NCI-H1092 treated with DMSO at 0.1 percent for 48 hours (cell line): ENCODE data around the gene B3GAT1.

ENCODE experiments used
- DNase-seq: peaks from one replicate; lab custom pipeline; 2025; lab: John Stamatoyannopoulos, UW

The B3GAT1 gene

DNA sequence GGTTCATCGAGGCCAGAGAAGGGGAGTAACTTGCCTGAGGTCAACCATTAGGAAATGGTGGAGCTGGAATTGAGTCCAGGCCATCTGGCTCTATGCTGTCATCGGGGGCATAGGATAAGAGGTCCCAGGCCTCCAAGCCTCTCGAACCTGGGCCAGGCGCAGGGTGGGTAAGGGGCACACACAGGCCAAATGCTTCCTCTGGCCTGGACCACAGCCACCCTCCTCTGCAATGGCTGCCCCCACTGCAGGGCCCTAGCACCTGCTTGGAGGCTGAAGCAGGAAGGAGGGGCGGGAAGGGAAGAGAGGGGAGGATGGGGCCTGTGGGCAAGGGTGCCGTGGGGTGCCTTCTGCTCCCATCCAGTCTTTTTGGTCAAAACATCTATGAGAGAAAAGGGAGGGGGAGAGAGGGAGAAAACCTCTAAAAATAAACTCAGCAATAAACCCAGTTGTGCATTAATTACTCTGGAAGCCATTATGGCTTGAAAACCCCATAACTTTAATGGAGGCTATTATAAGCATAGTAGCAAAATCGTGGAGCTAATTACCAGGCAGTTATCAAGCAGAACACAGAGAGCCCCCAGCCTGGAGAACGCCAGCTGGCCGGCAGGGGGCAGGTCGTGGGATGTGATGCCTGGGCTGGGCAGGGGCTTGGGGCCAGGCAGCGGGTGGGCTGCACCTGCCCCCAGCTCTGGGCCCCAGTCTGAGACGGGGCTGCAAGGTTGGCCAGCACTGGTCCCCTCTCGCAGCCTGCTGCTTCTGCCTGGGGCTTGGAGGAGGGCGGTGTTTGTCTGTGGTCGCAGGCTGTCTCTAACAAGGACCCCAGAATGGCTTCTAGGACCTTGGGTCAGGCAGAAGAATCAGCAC is 21.1 kb downstream of the B3GAT1 start:
- peak; percentile 28 for DNase-seq

GRCh38 chr11:134389464-134390180 is 22.4 kb downstream of the B3GAT1 start:
- DNase-seq, result no peak

DNA sequence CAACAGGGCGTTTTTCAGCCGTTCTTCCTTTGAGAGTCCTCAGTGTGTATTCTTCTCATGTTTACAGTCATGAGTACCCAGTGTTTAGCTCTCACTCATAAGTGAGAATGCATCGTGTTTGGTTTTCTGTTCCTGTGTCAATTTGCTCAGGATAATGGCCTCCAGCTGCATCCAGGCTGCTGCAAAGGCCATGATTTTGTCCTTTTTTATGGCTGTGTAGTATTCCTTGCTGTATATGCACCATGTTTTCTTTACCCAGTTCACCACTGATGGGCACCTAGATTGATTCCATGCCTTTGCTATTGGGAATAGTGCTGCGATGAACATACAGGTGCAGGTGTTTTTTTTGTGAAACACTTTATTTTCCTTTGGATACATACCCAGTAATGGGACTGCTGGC is 23.5 kb downstream of the B3GAT1 start:
- DNase-seq, result peak; percentile 12

DNA sequence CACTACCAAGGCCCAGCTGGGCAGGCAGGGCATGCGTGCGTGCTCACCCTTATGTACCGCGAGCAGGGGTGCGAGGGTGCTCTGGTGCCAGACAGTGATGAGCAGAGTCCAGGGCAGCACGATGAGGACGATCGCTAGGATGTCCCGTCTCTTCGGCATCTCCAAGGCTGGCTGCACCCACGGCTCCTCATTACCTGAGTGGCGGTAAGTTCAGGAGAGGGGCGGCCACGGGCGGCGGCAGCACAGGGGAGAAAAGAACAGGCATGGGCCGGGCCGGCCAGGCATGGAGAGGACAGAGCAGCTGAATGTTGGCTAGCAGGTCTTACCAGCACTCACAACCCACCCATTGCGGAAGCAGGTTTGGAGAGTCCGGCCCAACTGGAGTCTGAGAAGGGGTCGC is 24.5 kb downstream of the B3GAT1 start:
- no peak for DNase-seq

GRCh38 chr11:134386945-134387344 is 25.1 kb downstream of the B3GAT1 start:
- no peak for DNase-seq

GRCh38 chr11:134385774-134386565 is 26.1 kb downstream of the B3GAT1 start:
- peak; percentile 99 for DNase-seq

- DNase-seq, result peak; percentile 43
Observed at GRCh38 chr11:134385171-134385570, 26.9 kb downstream of the B3GAT1 start.

DNA sequence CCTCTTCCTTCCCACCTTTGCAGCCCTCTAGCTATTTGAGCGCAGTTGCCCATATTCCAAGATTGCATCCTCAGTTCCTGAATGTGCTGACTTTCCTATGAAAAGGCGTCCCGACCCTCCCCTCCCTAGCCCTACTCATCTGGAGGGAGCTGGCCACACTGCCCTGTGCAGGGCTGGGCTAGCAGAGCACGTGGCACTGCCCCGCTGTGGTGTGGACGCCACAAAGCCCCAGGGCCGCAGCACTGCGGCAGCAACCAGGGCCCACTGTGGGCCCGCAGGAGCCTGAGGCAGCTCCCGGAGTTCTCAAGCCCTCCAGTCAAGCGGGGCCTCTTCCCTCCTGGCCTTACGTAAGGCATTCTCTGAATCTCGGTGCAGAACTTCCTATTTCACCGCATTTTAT is 27.6 kb downstream of the B3GAT1 start:
- no peak for DNase-seq

GRCh38 chr11:134383576-134384221 is 28.3 kb downstream of the B3GAT1 start:
- DNase-seq, result no peak

DNA sequence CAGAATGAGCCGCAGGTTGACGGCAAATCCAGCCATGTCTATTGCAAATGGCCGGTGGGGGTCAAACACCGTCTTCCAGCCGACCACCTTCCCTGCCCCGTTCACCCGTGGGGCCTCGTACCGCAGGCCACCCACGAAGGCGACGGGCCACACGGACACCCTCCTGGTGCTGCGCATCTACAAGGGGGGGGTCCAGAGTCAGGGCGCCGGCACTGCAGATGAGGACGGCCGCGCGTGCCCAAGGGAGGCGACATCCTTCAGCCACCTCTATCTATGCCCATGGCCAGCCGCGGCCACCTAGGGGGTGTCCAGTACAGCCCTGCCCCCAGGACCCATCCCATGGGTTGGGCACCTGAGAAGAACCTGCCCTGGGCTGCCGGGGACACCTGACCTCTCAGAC is 29.2 kb downstream of the B3GAT1 start:
- no peak for DNase-seq

- no peak for DNase-seq
Observed at GRCh38 chr11:134382257-134382656, 29.8 kb downstream of the B3GAT1 start.

DNA sequence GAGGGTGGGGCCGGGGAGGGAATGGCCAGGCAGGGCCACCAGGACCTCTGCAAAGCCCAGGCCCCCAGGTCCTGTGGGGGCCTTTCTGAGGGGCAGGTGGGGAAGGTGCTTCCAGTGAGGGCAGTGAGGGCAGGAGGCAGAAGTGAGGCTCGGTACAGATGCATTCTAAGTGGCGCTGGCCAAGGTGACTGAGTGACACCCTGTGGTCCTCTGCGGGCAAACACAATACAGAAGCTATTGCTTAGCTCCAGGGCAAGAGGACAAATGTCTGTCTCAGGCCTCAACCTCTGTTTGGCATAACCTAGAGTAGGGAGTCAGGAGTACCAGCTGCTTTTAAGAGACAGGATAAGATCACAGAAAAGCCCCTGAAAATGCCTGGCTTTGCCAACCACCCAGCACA is 31.3 kb downstream of the B3GAT1 start:
- DNase-seq, result no peak

DNA sequence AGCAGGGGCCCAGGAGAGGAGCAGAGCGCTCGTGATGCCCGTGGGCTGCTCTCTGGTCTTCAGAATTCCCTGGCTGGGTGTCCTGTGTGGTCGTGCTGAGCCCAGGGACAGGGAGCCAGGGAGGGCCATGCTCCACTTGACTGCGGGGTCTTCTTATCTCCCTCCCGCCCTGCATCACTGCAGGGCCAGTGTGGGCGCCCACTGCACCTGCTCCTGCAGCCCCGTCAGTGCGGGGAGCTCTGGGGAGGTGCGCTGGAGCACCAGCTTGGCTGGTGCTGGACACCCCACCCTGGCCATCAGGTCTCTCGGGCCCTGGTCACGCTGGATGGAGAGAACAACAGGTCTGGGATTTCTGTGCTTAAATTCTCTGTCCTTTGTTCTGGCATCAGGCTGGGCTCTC is 31.8 kb downstream of the B3GAT1 start:
- DNase-seq, result no peak

- no peak for DNase-seq
Observed at GRCh38 chr11:134379241-134379640, 32.8 kb downstream of the B3GAT1 start.

GRCh38 chr11:134377876-134378275 is 34.2 kb downstream of the B3GAT1 start:
- no peak for DNase-seq

GRCh38 chr11:134376150-134376921 is 35.7 kb downstream of the B3GAT1 start:
- DNase-seq, result no peak

DNA sequence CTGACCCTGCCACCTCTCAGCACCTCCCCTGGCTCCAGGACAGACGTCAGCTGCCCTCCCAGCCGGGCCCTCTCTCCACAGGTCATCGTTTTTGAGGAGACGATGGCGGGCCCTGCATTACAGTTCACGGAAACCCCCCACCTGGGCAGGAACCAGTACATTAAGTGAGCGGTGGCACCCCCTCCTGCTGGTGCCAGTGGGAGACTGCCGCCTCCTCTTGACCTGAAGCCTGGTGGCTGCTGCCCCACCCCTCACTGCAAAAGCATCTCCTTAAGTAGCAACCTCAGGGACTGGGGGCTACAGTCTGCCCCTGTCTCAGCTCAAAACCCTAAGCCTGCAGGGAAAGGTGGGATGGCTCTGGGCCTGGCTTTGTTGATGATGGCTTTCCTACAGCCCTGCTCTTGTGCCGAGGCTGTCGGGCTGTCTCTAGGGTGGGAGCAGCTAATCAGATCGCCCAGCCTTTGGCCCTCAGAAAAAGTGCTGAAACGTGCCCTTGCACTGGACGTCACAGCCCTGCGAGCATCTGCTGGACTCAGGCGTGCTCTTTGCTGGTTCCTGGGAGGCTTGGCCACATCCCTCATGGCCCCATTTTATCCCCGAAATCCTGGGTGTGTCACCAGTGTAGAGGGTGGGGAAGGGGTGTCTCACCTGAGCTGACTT is 37.0 kb downstream of the B3GAT1 start:
- DNase-seq, result no peak

DNA sequence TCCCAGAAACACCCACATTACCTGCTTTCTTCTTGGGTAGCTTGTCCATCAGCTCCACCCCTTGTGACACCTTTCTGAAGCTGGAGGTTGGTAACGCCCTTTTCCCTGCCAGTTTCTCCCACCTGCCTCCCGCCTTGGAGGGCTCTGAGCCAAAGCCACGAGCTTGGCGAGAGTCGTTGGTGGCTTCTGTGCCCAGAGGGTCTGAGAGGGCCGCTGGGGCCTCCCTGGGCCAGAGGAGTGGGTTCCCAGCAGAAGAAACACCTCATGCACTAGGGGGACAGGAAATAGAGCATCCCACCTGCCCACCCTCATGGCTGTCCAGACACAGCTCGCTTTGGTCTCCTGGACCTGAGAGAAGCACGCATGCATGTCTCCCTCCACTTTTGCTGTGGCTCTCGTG is 37.9 kb downstream of the B3GAT1 start:
- DNase-seq, result peak; percentile 9

- DNase-seq, result no peak
Observed at GRCh38 chr11:134373591-134374052, 38.4 kb downstream of the B3GAT1 start.

GRCh38 chr11:134372961-134373360 is 39.1 kb downstream of the B3GAT1 start:
- DNase-seq, result peak; percentile 75

DNA sequence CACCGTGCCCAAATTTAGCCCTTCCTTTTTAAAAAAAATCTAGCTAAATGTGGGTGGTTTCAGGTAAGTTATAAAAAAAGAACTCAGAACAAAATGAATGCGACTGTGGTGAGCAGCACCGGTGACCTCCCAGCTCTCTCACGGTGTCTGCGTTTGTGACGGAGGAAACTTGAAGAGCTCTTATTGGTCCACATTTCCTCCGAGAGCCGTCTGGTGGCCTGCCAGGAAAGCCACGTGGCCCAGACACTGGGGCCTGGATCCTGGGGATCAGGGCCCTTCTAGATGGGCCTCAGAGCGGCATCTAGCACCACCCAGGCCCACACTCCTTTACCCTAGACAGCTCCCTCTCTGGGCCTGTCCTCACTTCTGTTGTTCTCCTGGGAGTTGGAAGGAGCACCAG is 39.5 kb downstream of the B3GAT1 start:
- no peak for DNase-seq
